Esophagus squamous epithelium (tissue), 4 donors: ENCODE data around the gene ULK4.
"Not testable (repeated sequence)": the region's sequence is repeated elsewhere in the genome, so short reads cannot be mapped to it uniquely, and the experiment has no call there.

Experiments
- POLR2A ChIP-seq, 4 donors: fragments of 450-650 bp; IDR thresholded peaks; one replicate each; pipeline ENCODE4 v1.6.1; 2017; ENCODE audit warnings: antibody characterized with exemption in 4 of 4, mild to moderate bottlenecking in 4 of 4, moderate library complexity in 3 of 4
- TF ChIP-seq, protein P1 (sequence below), 6 experiments: fragments of 450-650 bp in 4 of 6; fragments of 200-600 bp in 2 of 6; sonication (generic) in 2 of 6; IDR thresholded peaks; one replicate each; pipeline ENCODE4 v1.5.1; 2016 to 2019; ENCODE audit warnings: antibody characterized with exemption in 6 of 6, mild to moderate bottlenecking in 4 of 6, moderate library complexity in 4 of 6

DNA sequence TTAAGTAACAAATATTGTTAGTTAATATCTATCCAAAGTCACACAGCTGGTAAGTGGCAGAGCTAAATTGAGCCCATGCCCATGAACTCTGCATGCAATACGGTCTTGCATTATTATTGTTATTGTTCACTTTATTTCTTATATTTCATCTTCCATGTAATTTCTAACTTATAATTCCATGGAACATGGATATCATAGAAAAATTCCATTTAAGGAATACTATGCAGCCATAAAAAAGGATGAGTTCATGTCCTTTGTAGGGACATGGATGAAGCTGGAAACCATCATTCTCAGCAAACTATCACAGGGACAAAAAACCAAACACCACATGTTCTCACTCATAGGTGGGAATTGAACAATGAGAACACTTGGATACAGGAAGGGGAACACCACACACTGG, 508.3 kb downstream of the ULK4 start:
- TF ChIP-seq, protein P1, sequence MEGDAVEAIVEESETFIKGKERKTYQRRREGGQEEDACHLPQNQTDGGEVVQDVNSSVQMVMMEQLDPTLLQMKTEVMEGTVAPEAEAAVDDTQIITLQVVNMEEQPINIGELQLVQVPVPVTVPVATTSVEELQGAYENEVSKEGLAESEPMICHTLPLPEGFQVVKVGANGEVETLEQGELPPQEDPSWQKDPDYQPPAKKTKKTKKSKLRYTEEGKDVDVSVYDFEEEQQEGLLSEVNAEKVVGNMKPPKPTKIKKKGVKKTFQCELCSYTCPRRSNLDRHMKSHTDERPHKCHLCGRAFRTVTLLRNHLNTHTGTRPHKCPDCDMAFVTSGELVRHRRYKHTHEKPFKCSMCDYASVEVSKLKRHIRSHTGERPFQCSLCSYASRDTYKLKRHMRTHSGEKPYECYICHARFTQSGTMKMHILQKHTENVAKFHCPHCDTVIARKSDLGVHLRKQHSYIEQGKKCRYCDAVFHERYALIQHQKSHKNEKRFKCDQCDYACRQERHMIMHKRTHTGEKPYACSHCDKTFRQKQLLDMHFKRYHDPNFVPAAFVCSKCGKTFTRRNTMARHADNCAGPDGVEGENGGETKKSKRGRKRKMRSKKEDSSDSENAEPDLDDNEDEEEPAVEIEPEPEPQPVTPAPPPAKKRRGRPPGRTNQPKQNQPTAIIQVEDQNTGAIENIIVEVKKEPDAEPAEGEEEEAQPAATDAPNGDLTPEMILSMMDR (IDR thresholded peaks at IDR 0.05): not testable (repeated sequence)
- not testable (repeated sequence) for TF ChIP-seq POLR2A (IDR thresholded peaks at IDR 0.05)
